Large intestine (tissue), 3 donors: Measurements from ENCODE around the gene CBX2. TPM values are rescaled to one million over a fixed set of nuclear protein-coding genes. Genes with fewer than 3 reads are reported as not detected.

ENCODE experiments used
- DNase-seq, 2 donors: peaks; one replicate each; pipeline versions ENCODE4 v3.0.0 to v3.0.0-alpha.2; 2013
- H3K27ac ChIP-seq: one replicate; pipeline ENCODE4 v1.5.1; 2013; ENCODE audit warnings: low read length
- H3K27me3 ChIP-seq: 2 replicates; pipeline ENCODE4 v1.6.1; 2013; ENCODE audit warnings: low read length; ENCODE audit not compliant: control insufficient read depth, insufficient read depth
- H3K36me3 ChIP-seq: 2 replicates; pipeline ENCODE4 v1.6.1; 2013; ENCODE audit warnings: low read length; ENCODE audit not compliant: control insufficient read depth, insufficient read depth
- H3K4me1 ChIP-seq: one replicate; pipeline ENCODE4 v1.6.1; 2013; ENCODE audit warnings: low read length; ENCODE audit not compliant: control insufficient read depth, insufficient read depth
- H3K4me3 ChIP-seq: one replicate; pipeline ENCODE4 v1.5.1; 2013; ENCODE audit warnings: low read length
- H3K9me3 ChIP-seq: one replicate; pipeline ENCODE4 v1.6.1; 2013; ENCODE audit warnings: mild to moderate bottlenecking, low read depth, low read length, moderate library complexity; ENCODE audit not compliant: control insufficient read depth
- WGBS: methylation state at CpG from one replicate; pipeline ENCODE4 v1.1.5; 2013; ENCODE audit warnings: low lambda C conversion rate; ENCODE audit not compliant: insufficient coverage; 5-methylcytosine and 5-hydroxymethylcytosine counted together
- polyA plus RNA-seq: library from polyadenylated mRNA; unstranded; fragments of 120-200 nt; gene quantifications from one replicate; pipeline ENCODE4 v1.2.1, GENCODE V29; 2013

CBX2 gene
- polyA plus RNA-seq, 1 donor = 14.4 TPM

DNA sequence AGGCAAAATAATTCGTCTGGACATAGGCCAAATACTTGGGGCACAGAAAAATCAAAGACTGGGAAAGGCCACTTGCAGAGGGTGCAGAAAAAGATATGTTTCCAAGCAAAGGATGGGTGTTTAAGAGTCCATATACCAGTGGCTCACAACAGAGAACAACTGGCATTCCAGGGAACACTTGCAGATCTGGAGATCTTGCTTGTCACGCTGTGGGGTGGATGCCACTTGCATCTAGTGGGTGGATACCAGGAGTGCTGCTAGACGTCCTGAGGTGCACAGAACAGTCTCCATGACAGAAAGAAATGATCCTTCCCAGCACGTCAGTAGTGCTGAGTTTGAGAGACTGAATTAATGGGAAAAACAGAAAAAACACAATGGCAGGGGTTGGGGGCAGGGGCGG is 10.5 kb downstream of the CBX2 start:
- no peak overlapping the region for H3K27ac ChIP-seq
- no peak overlapping the region for H3K4me3 ChIP-seq
- H3K36me3 ChIP-seq = peaks cover 20% of the 10 kb centered on the region
- WGBS = 67% methylated on average over 1 of the region's 5 CpGs
- H3K4me1 ChIP-seq = peaks cover 24% of the 10 kb centered on the region
- peaks cover 26% of the 10 kb centered on the region for H3K9me3 ChIP-seq
- H3K27me3 ChIP-seq = peaks cover 62% of the 10 kb centered on the region
- peak in 1 of 2 donors; percentile 2 for DNase-seq

- H3K9me3 ChIP-seq = peaks cover 27% of the 10 kb centered on the region
- H3K4me1 ChIP-seq = peaks cover 27% of the 10 kb centered on the region
- no peak overlapping the region for H3K27ac ChIP-seq
- H3K4me3 ChIP-seq = no peak overlapping the region
- peaks cover 15% of the 10 kb centered on the region for H3K36me3 ChIP-seq
- H3K27me3 ChIP-seq = peaks cover 65% of the 10 kb centered on the region
- DNase-seq = peak in 1 of 2 donors; percentile 7
- WGBS = no CpG with 5 or more reads among the region's 52 CpGs
Observed at GRCh38 chr17:79788989-79789942, 11.3 kb downstream of the CBX2 start.

DNA sequence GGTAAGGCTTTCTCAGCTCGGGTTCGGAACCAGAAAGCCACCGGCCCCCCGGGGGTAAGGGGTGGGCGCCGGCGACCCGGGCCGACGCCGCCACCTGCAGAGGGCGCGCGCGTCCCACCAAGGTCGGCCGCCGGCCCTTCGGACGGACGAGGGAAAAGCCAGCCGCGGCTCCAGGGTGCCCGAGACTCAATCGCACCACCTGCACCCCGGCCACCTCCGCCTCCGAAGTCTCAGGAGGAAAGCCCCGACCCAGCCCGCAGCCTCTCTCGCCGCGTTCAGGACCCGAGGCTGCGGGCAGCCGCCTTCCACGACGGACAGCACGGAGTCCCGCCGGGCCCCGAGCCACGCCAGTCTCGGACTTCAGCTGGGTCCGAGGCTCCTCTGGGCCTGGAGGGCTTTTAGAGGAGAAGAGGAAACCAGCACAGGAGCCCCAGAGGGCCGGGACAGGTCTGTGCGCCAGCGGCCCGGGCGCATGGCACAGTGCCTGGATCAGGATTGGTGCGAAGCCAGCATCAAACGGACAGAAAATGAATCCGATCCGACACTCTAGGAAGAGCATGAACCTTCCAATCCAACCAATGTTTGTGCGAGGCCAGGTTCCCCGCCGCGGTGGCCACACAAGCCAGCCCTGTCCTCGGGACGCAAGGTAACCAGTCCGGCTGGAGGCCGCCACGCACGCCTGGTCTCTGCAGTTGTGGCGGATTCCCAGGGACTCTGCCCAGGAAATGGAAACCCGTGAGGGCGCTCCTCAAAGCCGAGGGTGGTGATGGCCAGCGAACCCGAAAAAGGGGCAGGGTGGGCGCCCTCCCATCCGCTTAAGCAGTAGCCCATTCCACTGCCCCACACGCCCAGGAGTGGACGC is 12.2 kb downstream of the CBX2 start:
- peak in 1 of 2 donors; percentile 49 for DNase-seq
- Histone ChIP-seq H3K36me3 (peaks cover 15% of the 10 kb centered on the region), H3K9me3 (peaks cover 27% of the 10 kb centered on the region), H3K4me3 (no peak overlapping the region), H3K27me3 (peaks cover 65% of the 10 kb centered on the region), H3K27ac (no peak overlapping the region), H3K4me1 (peaks cover 35% of the 10 kb centered on the region)
- no CpG with 5 or more reads among the region's 74 CpGs for WGBS

GRCh38 chr17:79790805-79791734 is 13.1 kb downstream of the CBX2 start:
- peaks cover 65% of the 10 kb centered on the region for H3K27me3 ChIP-seq
- DNase-seq = peak in 1 of 2 donors; percentile 26
- no peak overlapping the region for H3K27ac ChIP-seq
- H3K4me1 ChIP-seq = peaks cover 41% of the 10 kb centered on the region
- H3K4me3 ChIP-seq = no peak overlapping the region
- H3K36me3 ChIP-seq = peaks cover 14% of the 10 kb centered on the region
- peaks cover 27% of the 10 kb centered on the region for H3K9me3 ChIP-seq
- WGBS = no CpG with 5 or more reads among the region's 68 CpGs

- WGBS = no CpG with 5 or more reads among the region's 26 CpGs
- H3K27me3 ChIP-seq = peaks cover 65% of the 10 kb centered on the region
- peaks cover 43% of the 10 kb centered on the region for H3K4me1 ChIP-seq
- H3K9me3 ChIP-seq = peaks cover 27% of the 10 kb centered on the region
- DNase-seq = peak in 1 of 2 donors; percentile 18
- no peak overlapping the region for H3K4me3 ChIP-seq
- peaks cover 14% of the 10 kb centered on the region for H3K36me3 ChIP-seq
- no peak overlapping the region for H3K27ac ChIP-seq
Observed at GRCh38 chr17:79791735-79792161, 13.8 kb downstream of the CBX2 start.

DNA sequence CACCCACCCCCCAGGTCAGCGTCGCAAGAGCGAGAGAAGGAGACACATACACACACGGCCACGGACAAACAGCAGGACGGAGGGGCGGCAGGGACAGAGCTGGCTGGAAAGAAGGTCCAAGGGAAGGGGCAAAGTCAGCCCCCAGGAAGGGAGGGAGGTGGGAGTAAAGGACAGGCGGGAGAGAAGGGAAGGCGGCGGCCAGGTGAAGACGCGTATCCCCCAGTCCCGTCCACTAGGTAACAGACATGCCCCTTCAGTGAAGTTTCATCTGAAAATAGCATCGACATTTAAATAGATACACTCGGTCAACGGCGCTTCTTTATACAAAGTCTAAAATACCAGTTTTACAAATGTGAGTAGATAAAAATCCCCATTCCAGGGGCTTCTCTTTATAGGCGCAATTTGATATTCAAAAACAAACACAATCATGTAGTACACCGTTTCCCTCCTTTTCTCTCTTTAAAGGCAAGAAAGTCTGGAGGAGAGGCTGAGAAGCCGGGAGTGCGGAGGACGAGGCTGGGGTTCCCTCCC is 14.5 kb downstream of the CBX2 start:
- no peak overlapping the region for H3K4me3 ChIP-seq
- peak in 1 of 2 donors; percentile 35 for DNase-seq
- peaks cover 43% of the 10 kb centered on the region for H3K4me1 ChIP-seq
- WGBS = no CpG with 5 or more reads among the region's 22 CpGs
- peaks cover 14% of the 10 kb centered on the region for H3K36me3 ChIP-seq
- peaks cover 27% of the 10 kb centered on the region for H3K9me3 ChIP-seq
- peaks cover 63% of the 10 kb centered on the region for H3K27me3 ChIP-seq
- H3K27ac ChIP-seq = no peak overlapping the region

DNA sequence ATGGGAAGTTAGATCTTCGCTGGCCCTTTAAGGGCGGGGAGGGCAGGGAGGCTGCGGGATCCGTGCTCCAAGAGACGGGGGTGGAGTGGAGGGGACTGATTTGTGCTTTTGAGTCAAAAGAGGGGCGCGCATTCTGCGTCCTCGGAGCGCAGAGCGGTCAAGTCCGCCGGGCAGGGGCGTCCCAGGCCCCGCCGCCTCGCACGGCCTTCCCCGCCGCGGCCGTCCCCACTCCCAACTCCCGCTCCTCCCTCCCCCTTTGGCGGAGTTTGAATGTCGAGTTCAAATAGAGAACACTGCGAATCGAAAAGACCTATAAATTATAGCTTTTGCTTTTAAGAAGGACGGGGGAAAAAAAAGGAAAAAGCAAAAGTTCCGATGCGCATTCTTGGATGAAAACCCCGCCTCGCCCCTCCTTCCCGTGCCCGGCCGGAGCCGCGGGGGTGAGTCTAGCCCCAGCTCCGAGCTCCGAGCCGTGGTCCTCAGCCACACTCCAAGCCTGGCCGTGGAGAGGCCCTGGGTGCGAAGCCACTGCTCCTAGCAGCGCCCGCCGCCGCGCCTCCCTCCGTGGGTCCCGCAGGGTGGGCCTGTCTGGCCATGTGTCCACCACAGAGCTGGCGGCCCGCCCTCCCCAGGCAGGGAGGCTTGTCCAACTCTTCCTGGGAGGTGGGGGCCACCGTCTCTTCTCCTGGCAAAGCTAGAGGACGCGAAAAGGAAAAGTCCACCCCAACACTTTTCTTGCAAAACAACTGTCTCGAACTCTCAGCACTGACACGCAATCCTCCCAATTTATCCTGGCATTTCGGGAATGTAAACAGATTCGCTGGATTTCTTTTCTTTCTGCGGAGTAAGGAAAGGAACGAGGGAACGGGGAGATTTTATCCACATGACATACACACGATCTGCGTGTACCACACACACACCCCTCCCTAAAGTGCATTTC is 15.3 kb downstream of the CBX2 start:
- no CpG with 5 or more reads among the region's 63 CpGs for WGBS
- Histone ChIP-seq H3K4me1 (peaks cover 49% of the 10 kb centered on the region), H3K9me3 (peaks cover 32% of the 10 kb centered on the region), H3K4me3 (peak overlapping the region; percentile 21), H3K36me3 (peaks cover 14% of the 10 kb centered on the region), H3K27ac (peak overlapping the region; percentile 66), H3K27me3 (peaks cover 61% of the 10 kb centered on the region)
- peak in 1 of 2 donors; percentile 51 for DNase-seq

DNA sequence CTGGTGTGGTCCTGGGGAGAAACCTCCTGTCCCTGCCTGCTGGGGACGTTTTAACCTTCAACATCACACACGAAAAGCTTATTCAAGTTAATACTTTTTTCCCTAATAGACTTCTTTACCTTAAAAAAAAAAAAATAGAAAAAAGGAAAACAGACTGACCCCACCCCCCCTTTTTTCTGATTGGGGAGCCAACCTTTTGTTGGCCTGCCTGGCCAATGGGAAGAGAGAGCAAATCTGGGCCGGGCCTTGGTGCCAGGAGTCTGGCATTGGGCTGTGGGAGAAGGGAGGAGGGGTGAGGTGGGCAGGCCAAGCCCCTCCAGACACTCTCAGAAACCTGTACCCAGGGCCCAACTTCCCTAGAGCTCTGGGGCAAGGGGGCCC is 16.0 kb downstream of the CBX2 start:
- Histone ChIP-seq H3K36me3 (peaks cover 14% of the 10 kb centered on the region), H3K4me3 (no peak overlapping the region), H3K4me1 (peaks cover 55% of the 10 kb centered on the region), H3K27me3 (peaks cover 61% of the 10 kb centered on the region), H3K27ac (peak overlapping the region; percentile 31), H3K9me3 (peaks cover 38% of the 10 kb centered on the region)
- WGBS = no CpG with 5 or more reads among the region's 3 CpGs
- DNase-seq = no peak
